Stromal cell of bone marrow (primary cell): ENCODE results near the gene CHRD.
"Not testable (repeated sequence)": the region's sequence is repeated elsewhere in the genome, so short reads cannot be mapped to it uniquely, and the experiment has no call there.

Source experiments
- DNase-seq: peaks from one replicate; pipeline ENCODE4 v3.0.0-alpha.2; 2012; ENCODE audit warnings: low read depth

Gene CHRD

GRCh38 chr3:184423561-184423960, 43.7 kb downstream of the CHRD start:
- no peak for DNase-seq

- DNase-seq, result peak; percentile 18
Observed at GRCh38 chr3:184426691-184427141, 46.9 kb downstream of the CHRD start.

- DNase-seq, result peak; percentile 18
Observed at GRCh38 chr3:184428561-184429175, 48.8 kb downstream of the CHRD start.

GRCh38 chr3:184429786-184430185, 49.9 kb downstream of the CHRD start:
- DNase-seq, result no peak

GRCh38 chr3:184430940-184431339, 51.1 kb downstream of the CHRD start:
- DNase-seq, result no peak

- DNase-seq, result not testable (repeated sequence)
Observed at GRCh38 chr3:184433178-184433577, 53.3 kb downstream of the CHRD start.

- no peak for DNase-seq
Observed at GRCh38 chr3:184439096-184439495, 59.2 kb downstream of the CHRD start.
